ENCODE measurements around the gene RNGTT.

- TF ChIP-seq, protein P1, sequence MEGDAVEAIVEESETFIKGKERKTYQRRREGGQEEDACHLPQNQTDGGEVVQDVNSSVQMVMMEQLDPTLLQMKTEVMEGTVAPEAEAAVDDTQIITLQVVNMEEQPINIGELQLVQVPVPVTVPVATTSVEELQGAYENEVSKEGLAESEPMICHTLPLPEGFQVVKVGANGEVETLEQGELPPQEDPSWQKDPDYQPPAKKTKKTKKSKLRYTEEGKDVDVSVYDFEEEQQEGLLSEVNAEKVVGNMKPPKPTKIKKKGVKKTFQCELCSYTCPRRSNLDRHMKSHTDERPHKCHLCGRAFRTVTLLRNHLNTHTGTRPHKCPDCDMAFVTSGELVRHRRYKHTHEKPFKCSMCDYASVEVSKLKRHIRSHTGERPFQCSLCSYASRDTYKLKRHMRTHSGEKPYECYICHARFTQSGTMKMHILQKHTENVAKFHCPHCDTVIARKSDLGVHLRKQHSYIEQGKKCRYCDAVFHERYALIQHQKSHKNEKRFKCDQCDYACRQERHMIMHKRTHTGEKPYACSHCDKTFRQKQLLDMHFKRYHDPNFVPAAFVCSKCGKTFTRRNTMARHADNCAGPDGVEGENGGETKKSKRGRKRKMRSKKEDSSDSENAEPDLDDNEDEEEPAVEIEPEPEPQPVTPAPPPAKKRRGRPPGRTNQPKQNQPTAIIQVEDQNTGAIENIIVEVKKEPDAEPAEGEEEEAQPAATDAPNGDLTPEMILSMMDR (conservative IDR thresholded peaks at IDR 0.05): no peak
- TF ChIP-seq EZH2 (IDR thresholded peaks at IDR 0.05; ENCODE audit: low read depth): no peak
Observed at GRCh38 chr6:88702956-88703556, 260.4 kb downstream of the RNGTT start.
